ENCODE data around the gene DUSP9.

DUSP9 gene

DNA sequence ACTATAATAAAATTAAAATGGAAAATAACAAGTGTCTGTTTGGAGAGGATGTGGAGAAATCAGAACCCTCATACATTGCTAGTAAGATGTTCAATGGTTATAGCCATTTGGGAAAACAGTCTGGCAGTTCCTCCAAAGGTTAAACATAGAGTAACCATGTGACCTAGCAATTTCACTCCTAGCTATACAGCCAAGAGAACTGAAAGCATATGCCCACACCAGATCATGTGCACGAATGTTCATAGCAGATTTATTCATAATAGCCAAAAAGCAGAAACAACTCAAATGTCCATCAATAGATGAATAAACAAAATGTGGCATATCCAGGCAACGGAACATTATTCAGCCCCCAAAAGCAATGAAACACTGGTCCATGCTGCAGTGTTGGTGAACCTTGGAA lies 38.6 kb upstream of the DUSP9 start:
- Histone ChIP-seq H3K4me1 (peaks cover 0 to 17% (median 12%) of the 10 kb centered on the region in 4 donors), H3K27ac (no peak overlapping the region), H3K36me3 (no peaks in the 10 kb centered on the region), H3K9me3 (no peaks in the 10 kb centered on the region), H3K4me3 (no peak overlapping the region), H3K27me3 (no peaks in the 10 kb centered on the region)
- intact Hi-C loops (cut with DNase I; ENCODE audit: low total_unique reads): loop anchor here (5.0 to 10.0 kb wide), 2 partner anchors 59 to 64 kb away; no protein-coding TSS in a partner anchor
- no peak for DNase-seq
- TF ChIP-seq, protein P1, sequence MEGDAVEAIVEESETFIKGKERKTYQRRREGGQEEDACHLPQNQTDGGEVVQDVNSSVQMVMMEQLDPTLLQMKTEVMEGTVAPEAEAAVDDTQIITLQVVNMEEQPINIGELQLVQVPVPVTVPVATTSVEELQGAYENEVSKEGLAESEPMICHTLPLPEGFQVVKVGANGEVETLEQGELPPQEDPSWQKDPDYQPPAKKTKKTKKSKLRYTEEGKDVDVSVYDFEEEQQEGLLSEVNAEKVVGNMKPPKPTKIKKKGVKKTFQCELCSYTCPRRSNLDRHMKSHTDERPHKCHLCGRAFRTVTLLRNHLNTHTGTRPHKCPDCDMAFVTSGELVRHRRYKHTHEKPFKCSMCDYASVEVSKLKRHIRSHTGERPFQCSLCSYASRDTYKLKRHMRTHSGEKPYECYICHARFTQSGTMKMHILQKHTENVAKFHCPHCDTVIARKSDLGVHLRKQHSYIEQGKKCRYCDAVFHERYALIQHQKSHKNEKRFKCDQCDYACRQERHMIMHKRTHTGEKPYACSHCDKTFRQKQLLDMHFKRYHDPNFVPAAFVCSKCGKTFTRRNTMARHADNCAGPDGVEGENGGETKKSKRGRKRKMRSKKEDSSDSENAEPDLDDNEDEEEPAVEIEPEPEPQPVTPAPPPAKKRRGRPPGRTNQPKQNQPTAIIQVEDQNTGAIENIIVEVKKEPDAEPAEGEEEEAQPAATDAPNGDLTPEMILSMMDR (IDR thresholded peaks at IDR 0.05): no peak

GRCh38 chrX:153608806-153609205 lies 38.2 kb upstream of the DUSP9 start:
- Histone ChIP-seq H3K4me1 (peaks cover 0 to 17% (median 12%) of the 10 kb centered on the region in 4 donors), H3K9me3 (no peaks in the 10 kb centered on the region), H3K36me3 (no peaks in the 10 kb centered on the region), H3K4me3 (no peak overlapping the region), H3K27ac (no peak overlapping the region), H3K27me3 (no peaks in the 10 kb centered on the region)
- TF ChIP-seq, protein P1 (IDR thresholded peaks at IDR 0.05): no peak
- intact Hi-C loops (cut with DNase I; ENCODE audit: low total_unique reads): loop anchor here (5.0 to 10.0 kb wide), 2 partner anchors 58 to 64 kb away; no protein-coding TSS in a partner anchor
- DNase-seq: no peak

- intact Hi-C loops (cut with DNase I; ENCODE audit: low total_unique reads): loop anchor here (5.0 to 10.0 kb wide), 2 partner anchors 57 to 65 kb away; no protein-coding TSS in a partner anchor
- peaks cover 0 to 17% (median 12%) of the 10 kb centered on the region in 4 donors for H3K4me1 ChIP-seq
- peak overlapping the region; percentile 42 to 55 for H3K4me3 ChIP-seq
- TF ChIP-seq, protein P1 (IDR thresholded peaks at IDR 0.05): peak; percentile 62 to 73
- peak overlapping the region in 1 of 2 donors; percentile 25 for H3K27ac ChIP-seq
- no peaks in the 10 kb centered on the region for H3K36me3 ChIP-seq
- DNase-seq: peak; percentile 41 to 77
- no peaks in the 10 kb centered on the region for H3K9me3 ChIP-seq
- no peaks in the 10 kb centered on the region for H3K27me3 ChIP-seq
Measured at GRCh38 chrX:153609917-153610835, 36.8 kb upstream of the DUSP9 start.

- no peak overlapping the region for H3K27ac ChIP-seq
- intact Hi-C loops (cut with DNase I; ENCODE audit: low total_unique reads): no loop called here
- H3K4me3 ChIP-seq: no peak overlapping the region
- H3K9me3 ChIP-seq: no peaks in the 10 kb centered on the region
- no peaks in the 10 kb centered on the region for H3K27me3 ChIP-seq
- no peak for DNase-seq
- H3K36me3 ChIP-seq: no peaks in the 10 kb centered on the region
- TF ChIP-seq, protein P1 (IDR thresholded peaks at IDR 0.05): no peak
- H3K4me1 ChIP-seq: peaks cover 0 to 17% (median 12%) of the 10 kb centered on the region in 4 donors
Measured at GRCh38 chrX:153610836-153611213, 36.2 kb upstream of the DUSP9 start.

GRCh38 chrX:153611298-153612095 lies 35.5 kb upstream of the DUSP9 start:
- H3K4me1 ChIP-seq: peaks cover 0 to 17% (median 12%) of the 10 kb centered on the region in 4 donors
- no peak overlapping the region for H3K4me3 ChIP-seq
- intact Hi-C loops (cut with DNase I; ENCODE audit: low total_unique reads): no loop called here
- H3K9me3 ChIP-seq: no peaks in the 10 kb centered on the region
- H3K27ac ChIP-seq: peak overlapping the region in 1 of 2 donors; percentile 41
- no peaks in the 10 kb centered on the region for H3K27me3 ChIP-seq
- TF ChIP-seq, protein P1 (IDR thresholded peaks at IDR 0.05): no peak
- DNase-seq: no peak
- no peaks in the 10 kb centered on the region for H3K36me3 ChIP-seq

Data from tibial artery (tissue), 4 donors.